Ectodermal cell (in vitro differentiated cells): ENCODE data around the gene RUSC1.

Experiments used
- H3K27ac ChIP-seq: 2 replicates; pipeline ENCODE4 v1.7.0; 2013; ENCODE audit warnings: mild to moderate bottlenecking, low read depth, low read length; ENCODE audit not compliant: insufficient read depth, poor library complexity, severe bottlenecking
- H3K27me3 ChIP-seq: 2 replicates; pipeline ENCODE4 v1.7.0; 2013; ENCODE audit warnings: mild to moderate bottlenecking, low read length; ENCODE audit not compliant: insufficient read depth, control insufficient read depth, poor library complexity, severe bottlenecking
- H3K36me3 ChIP-seq: one replicate; pipeline ENCODE4 v1.7.0; 2013; ENCODE audit warnings: low read length; ENCODE audit not compliant: control insufficient read depth, insufficient read depth
- H3K4me1 ChIP-seq: one replicate; pipeline ENCODE4 v1.7.0; 2013; ENCODE audit warnings: low read length; ENCODE audit not compliant: control insufficient read depth, insufficient read depth
- H3K4me3 ChIP-seq: 2 replicates; pipeline ENCODE4 v1.7.0; 2013; ENCODE audit warnings: low read depth, low read length, control low read depth; ENCODE audit not compliant: insufficient read depth
- H3K9me3 ChIP-seq: 2 replicates; pipeline ENCODE4 v1.7.0; 2013; ENCODE audit warnings: mild to moderate bottlenecking, low read length, moderate library complexity; ENCODE audit not compliant: control insufficient read depth
- WGBS, 2 experiments: methylation state at CpG; one replicate each; pipeline ENCODE4 v1.1.7; 2013; ENCODE audit warnings: missing lambda C conversion rate in 2 of 2; 5-methylcytosine and 5-hydroxymethylcytosine counted together

The RUSC1 gene

GRCh38 chr1:155295942-155296267 lies 24.8 kb upstream of the RUSC1 start:
- H3K4me3 ChIP-seq: no peak overlapping the region
- no peaks in the 10 kb centered on the region for H3K9me3 ChIP-seq
- 83 to 87% methylated on average over 7 of the region's 7 CpGs for WGBS, 2 experiments
- H3K4me1 ChIP-seq: no peaks in the 10 kb centered on the region
- no peaks in the 10 kb centered on the region for H3K36me3 ChIP-seq
- peaks cover 48% of the 10 kb centered on the region for H3K27me3 ChIP-seq
- no peak overlapping the region for H3K27ac ChIP-seq

- Histone ChIP-seq H3K9me3 (no peaks in the 10 kb centered on the region), H3K4me3 (no peak overlapping the region), H3K27me3 (peaks cover 48% of the 10 kb centered on the region), H3K27ac (no peak overlapping the region), H3K36me3 (no peaks in the 10 kb centered on the region), H3K4me1 (no peaks in the 10 kb centered on the region)
- 89 to 93% methylated on average over 3 of the region's 3 CpGs for WGBS, 2 experiments
Measured at GRCh38 chr1:155296661-155297060, 24.0 kb upstream of the RUSC1 start.

- Histone ChIP-seq H3K4me3 (no peak overlapping the region), H3K27me3 (peaks cover 48% of the 10 kb centered on the region), H3K9me3 (no peaks in the 10 kb centered on the region), H3K27ac (no peak overlapping the region), H3K4me1 (no peaks in the 10 kb centered on the region), H3K36me3 (no peaks in the 10 kb centered on the region)
- WGBS, 2 experiments: 81 to 84% methylated on average over 7 of the region's 7 CpGs
Measured at GRCh38 chr1:155297384-155297783, 23.3 kb upstream of the RUSC1 start.

- H3K4me3 ChIP-seq: no peak overlapping the region
- no peak overlapping the region for H3K27ac ChIP-seq
- no peaks in the 10 kb centered on the region for H3K4me1 ChIP-seq
- H3K9me3 ChIP-seq: no peaks in the 10 kb centered on the region
- peaks cover 23% of the 10 kb centered on the region for H3K27me3 ChIP-seq
- no peaks in the 10 kb centered on the region for H3K36me3 ChIP-seq
- WGBS, 2 experiments: 92 to 95% methylated on average over 7 to 8 of the region's 8 CpGs
Measured at GRCh38 chr1:155300024-155300423, 20.7 kb upstream of the RUSC1 start.

- no peaks in the 10 kb centered on the region for H3K4me1 ChIP-seq
- no peaks in the 10 kb centered on the region for H3K36me3 ChIP-seq
- H3K9me3 ChIP-seq: no peaks in the 10 kb centered on the region
- H3K4me3 ChIP-seq: no peak overlapping the region
- WGBS, 2 experiments: 92 to 96% methylated on average over 9 of the region's 9 CpGs
- peaks cover 16% of the 10 kb centered on the region for H3K27me3 ChIP-seq
- no peak overlapping the region for H3K27ac ChIP-seq
Measured at GRCh38 chr1:155300553-155301329, 20.0 kb upstream of the RUSC1 start.

GRCh38 chr1:155301342-155301841 lies 19.3 kb upstream of the RUSC1 start, which contains the start of gene PKLR:
PKLR (minus strand) TSS chr1:155301438; CDS start chr1:155301395, 43 bp downstream.
- 91 to 92% methylated on average over 5 of the region's 5 CpGs for WGBS, 2 experiments
- H3K27ac ChIP-seq: no peak within 1 kb of the TSS
- H3K36me3 ChIP-seq: no peaks in the 10 kb centered on the region
- no peaks in the 10 kb centered on the region for H3K4me1 ChIP-seq
- peaks cover 9% of the 10 kb centered on the region for H3K27me3 ChIP-seq
- no peak within 1 kb of the TSS for H3K4me3 ChIP-seq
- no peaks in the 10 kb centered on the region for H3K9me3 ChIP-seq

GRCh38 chr1:155304558-155305063 lies 16.1 kb upstream of the RUSC1 start:
- Histone ChIP-seq H3K27me3 (no peaks in the 10 kb centered on the region), H3K36me3 (no peaks in the 10 kb centered on the region), H3K4me3 (no peak overlapping the region), H3K9me3 (no peaks in the 10 kb centered on the region), H3K4me1 (peaks cover under 1% of the 10 kb centered on the region), H3K27ac (no peak overlapping the region)
- 95 to 96% methylated on average over 11 of the region's 11 CpGs for WGBS, 2 experiments

GRCh38 chr1:155305881-155306391 lies 14.8 kb upstream of the RUSC1 start:
- Histone ChIP-seq H3K4me3 (no peak overlapping the region), H3K27ac (no peak overlapping the region), H3K27me3 (no peaks in the 10 kb centered on the region), H3K36me3 (no peaks in the 10 kb centered on the region), H3K9me3 (no peaks in the 10 kb centered on the region), H3K4me1 (peaks cover 7% of the 10 kb centered on the region)
- 90 to 93% methylated on average over 7 of the region's 7 CpGs for WGBS, 2 experiments

- H3K27ac ChIP-seq: no peak overlapping the region
- H3K4me1 ChIP-seq: peaks cover 7% of the 10 kb centered on the region
- no peaks in the 10 kb centered on the region for H3K27me3 ChIP-seq
- H3K9me3 ChIP-seq: no peaks in the 10 kb centered on the region
- 71 to 81% methylated on average over 6 of the region's 6 CpGs for WGBS, 2 experiments
- peaks cover 4% of the 10 kb centered on the region for H3K36me3 ChIP-seq
- H3K4me3 ChIP-seq: no peak overlapping the region
Measured at GRCh38 chr1:155307247-155307740, 13.4 kb upstream of the RUSC1 start.
